COR-L47 (cell line): ENCODE measurements around the gene ELK4.

Experiments used
- DNase-seq: peaks from one replicate; lab custom pipeline; 2025; lab: John Stamatoyannopoulos, UW

ELK4 gene

GRCh38 chr1:205581321-205581980 lies 50.4 kb downstream of the ELK4 start:
- no peak for DNase-seq

GRCh38 chr1:205580923-205581180 lies 51.0 kb downstream of the ELK4 start:
- DNase-seq, result no peak

- no peak for DNase-seq
Observed at GRCh38 chr1:205580140-205580922, 51.5 kb downstream of the ELK4 start.

GRCh38 chr1:205579711-205580110 lies 52.1 kb downstream of the ELK4 start:
- no peak for DNase-seq

- no peak for DNase-seq
Observed at GRCh38 chr1:205578780-205579571, 52.8 kb downstream of the ELK4 start.

GRCh38 chr1:205577874-205578658 lies 53.7 kb downstream of the ELK4 start:
- DNase-seq, result no peak

GRCh38 chr1:205576805-205577761 lies 54.7 kb downstream of the ELK4 start:
- no peak for DNase-seq

GRCh38 chr1:205576011-205576410 lies 55.8 kb downstream of the ELK4 start:
- DNase-seq, result no peak

GRCh38 chr1:205575294-205575885 lies 56.4 kb downstream of the ELK4 start:
- no peak for DNase-seq

GRCh38 chr1:205572421-205572820 lies 59.4 kb downstream of the ELK4 start:
- no peak for DNase-seq

- no peak for DNase-seq
Observed at GRCh38 chr1:205571747-205572146, 60.1 kb downstream of the ELK4 start.

- DNase-seq, result no peak
Observed at GRCh38 chr1:205570796-205571537, 60.8 kb downstream of the ELK4 start.

GRCh38 chr1:205570173-205570501 lies 61.7 kb downstream of the ELK4 start:
- no peak for DNase-seq

GRCh38 chr1:205569411-205570172 lies 62.2 kb downstream of the ELK4 start:
- DNase-seq, result no peak

- no peak for DNase-seq
Observed at GRCh38 chr1:205568469-205569361, 63.1 kb downstream of the ELK4 start.

- no peak for DNase-seq
Observed at GRCh38 chr1:205568135-205568468, 63.7 kb downstream of the ELK4 start.

GRCh38 chr1:205567716-205568115 lies 64.1 kb downstream of the ELK4 start:
- no peak for DNase-seq

- no peak for DNase-seq
Observed at GRCh38 chr1:205565799-205566198, 66.0 kb downstream of the ELK4 start.
